Activated naive CD8-positive, alpha-beta T cell treated with anti-CD3 and anti-CD28 coated beads, Interleukin-2, amount 10 ng/mL, durations not matched to agents 7 days and 5 days (primary cell): ENCODE measurements around the gene FOLR3. TPM values are rescaled to one million over a fixed set of nuclear protein-coding genes. Genes with fewer than 3 reads are reported as not detected.

Source experiments
- ATAC-seq: fragments of 150-1000 bp; cut with Tn5 transposase; one replicate; pipeline ENCODE4 v1.10.0; 2021; ENCODE audit warnings: low read depth, moderate library complexity
- POLR2A ChIA-PET: fragments of 350-600 bp; sonication (Branson Sonifier 250); formaldehyde crosslinking; loops from one replicate; lab custom pipeline; 2021; ENCODE audit warnings: antibody characterized with exemption; lab: Charles Lee
- DNase-seq: peaks from one replicate; pipeline ENCODE4 v3.0.0; 2021
- H3K27ac Mint-ChIP-seq: one replicate; pipeline ENCODE4 v1.8.0; 2022; ENCODE audit warnings: mild to moderate bottlenecking, mixed read lengths
- H3K27me3 Mint-ChIP-seq: one replicate; pipeline ENCODE4 v1.8.0; 2022; ENCODE audit warnings: mild to moderate bottlenecking, moderate library complexity, mixed read lengths
- H3K36me3 Mint-ChIP-seq: one replicate; pipeline ENCODE4 v1.8.0; 2021; ENCODE audit warnings: mild to moderate bottlenecking, mixed read lengths
- H3K4me1 Mint-ChIP-seq: one replicate; pipeline ENCODE4 v1.8.0; 2021; ENCODE audit warnings: mixed read lengths
- H3K4me3 Mint-ChIP-seq: one replicate; pipeline ENCODE4 v1.8.0; 2022; ENCODE audit warnings: mild to moderate bottlenecking, moderate library complexity, mixed read lengths
- H3K9me3 Mint-ChIP-seq: one replicate; pipeline ENCODE4 v1.8.0; 2021; ENCODE audit warnings: mixed read lengths
- total RNA-seq, 2 experiments: library from RNA; stranded (reverse); gene quantifications; one replicate each; pipeline ENCODE4 v1.2.3, GENCODE V29; 2021

Gene FOLR3
- total RNA-seq, 2 experiments from 2014 or later: not detected

- no peaks in the 10 kb centered on the region for H3K27me3 Mint-ChIP-seq
- POLR2A ChIA-PET: interaction anchor here (0.9 to 3.0 kb wide), 15 partner anchors 12 to 185 kb away, joined by 3 to 27 read pairs (median 5); partner anchors contain the start of genes IL18BP, INPPL1, LAMTOR1 and RNF121
- ATAC-seq: peak; percentile 89
- H3K36me3 Mint-ChIP-seq: peaks cover 3% of the 10 kb centered on the region
- peaks cover 2% of the 10 kb centered on the region for H3K9me3 Mint-ChIP-seq
- peak within 1 kb of the TSS; percentile 99 for H3K27ac Mint-ChIP-seq
- peak within 1 kb of the TSS; percentile 94 for H3K4me3 Mint-ChIP-seq
- H3K4me1 Mint-ChIP-seq: peaks cover 24% of the 10 kb centered on the region
- DNase-seq: peak; percentile 89
Measured at GRCh38 chr11:72112143-72112977, 23.2 kb upstream of the FOLR3 start, which contains the start of gene ANAPC15. Gene ANAPC15, minus strand, starts transcription at chr11:72112695. Its CDS starts 1,419 bp downstream, at chr11:72111276.

DNA sequence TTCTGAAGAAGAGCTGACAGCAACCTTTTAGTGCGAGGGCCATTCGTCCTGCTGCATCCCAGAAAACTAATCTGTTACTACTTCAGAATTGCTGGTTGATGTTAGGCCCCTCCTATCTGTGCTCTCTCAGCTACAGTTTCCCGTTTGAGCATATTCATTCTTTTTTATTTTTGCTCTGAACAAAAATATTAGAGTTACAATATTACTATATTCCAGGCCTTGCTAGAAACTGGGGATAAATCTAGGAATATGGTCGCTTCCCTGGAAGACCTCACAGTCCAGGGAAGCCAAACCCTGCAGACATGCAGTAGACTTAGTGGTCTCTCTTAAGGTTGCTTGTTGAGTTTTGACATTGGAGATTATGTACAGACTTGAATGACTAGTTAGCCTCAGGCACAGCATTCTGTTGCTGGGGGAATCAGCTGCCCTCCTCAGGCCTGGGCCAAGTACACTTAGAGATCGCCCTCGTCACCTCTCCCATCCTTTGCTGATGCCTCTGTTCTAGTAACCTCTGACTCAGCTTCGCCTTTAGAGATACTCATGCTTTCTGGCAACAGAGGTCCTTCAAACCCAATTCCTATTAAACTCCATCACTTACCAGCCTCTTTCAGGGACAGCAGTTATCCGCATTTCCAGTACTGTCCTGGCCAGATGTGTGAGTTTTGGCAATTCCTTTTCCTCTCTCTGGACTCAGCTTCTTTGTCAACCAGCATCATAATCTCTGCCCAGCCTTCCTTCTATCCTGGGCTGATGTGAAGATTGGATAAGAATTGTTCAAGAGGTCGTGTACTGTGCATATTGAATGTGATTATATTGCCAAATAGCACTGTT, 22.3 kb upstream of the FOLR3 start:
- H3K9me3 Mint-ChIP-seq: peaks cover 2% of the 10 kb centered on the region
- no peaks in the 10 kb centered on the region for H3K27me3 Mint-ChIP-seq
- H3K4me1 Mint-ChIP-seq: peaks cover 24% of the 10 kb centered on the region
- no peak for ATAC-seq
- H3K4me3 Mint-ChIP-seq: peak overlapping the region; percentile 94
- DNase-seq: no peak
- peaks cover 2% of the 10 kb centered on the region for H3K36me3 Mint-ChIP-seq
- peak overlapping the region; percentile 99 for H3K27ac Mint-ChIP-seq
- POLR2A ChIA-PET: interaction anchor here (0.9 to 3.0 kb wide), 15 partner anchors 12 to 185 kb away, joined by 3 to 27 read pairs (median 5); partner anchors contain the start of genes IL18BP, INPPL1, LAMTOR1 and RNF121

- ATAC-seq: no peak
- peaks cover 2% of the 10 kb centered on the region for H3K36me3 Mint-ChIP-seq
- peaks cover 2% of the 10 kb centered on the region for H3K9me3 Mint-ChIP-seq
- H3K4me1 Mint-ChIP-seq: peaks cover 28% of the 10 kb centered on the region
- no peak overlapping the region for H3K27ac Mint-ChIP-seq
- H3K4me3 Mint-ChIP-seq: no peak overlapping the region
- POLR2A ChIA-PET: no interaction called here
- peaks cover 1% of the 10 kb centered on the region for H3K27me3 Mint-ChIP-seq
- DNase-seq: no peak
Measured at GRCh38 chr11:72114570-72114969, 21.0 kb upstream of the FOLR3 start.

DNA sequence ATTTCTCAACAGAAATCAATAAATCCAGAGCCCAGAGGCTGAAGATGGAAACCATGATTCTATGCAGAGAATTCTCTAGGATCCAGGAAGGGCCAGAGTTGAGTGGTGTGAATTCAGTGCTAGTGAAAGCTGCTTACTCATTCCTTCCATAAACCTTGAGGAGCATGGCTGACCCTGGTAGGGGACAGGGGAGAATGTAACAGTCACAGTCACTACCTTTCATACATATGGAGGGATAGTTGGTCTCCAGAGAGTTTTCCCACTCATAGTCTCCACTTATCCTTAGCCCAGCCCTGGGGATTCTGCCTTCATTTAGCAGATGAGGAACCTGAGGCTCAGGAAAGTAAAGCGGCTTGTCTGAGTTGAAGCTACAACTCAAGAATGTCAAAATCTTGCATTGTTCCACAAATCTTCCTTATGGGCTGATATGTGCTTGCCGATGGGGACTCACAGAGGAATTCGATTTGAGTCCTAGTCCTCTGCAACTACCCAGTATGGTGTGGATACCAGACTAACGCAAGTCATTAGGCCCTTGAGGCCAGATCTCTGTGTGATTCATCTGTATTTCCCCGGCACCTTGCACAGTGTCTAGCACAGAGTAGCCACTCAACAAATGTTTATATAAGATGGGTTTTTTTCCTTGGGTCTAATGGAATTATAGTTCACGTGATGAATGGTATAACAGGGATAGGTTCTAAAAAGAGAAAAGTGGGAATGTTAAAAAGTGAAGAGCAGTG, 19.3 kb upstream of the FOLR3 start:
- Mint-ChIP-seq H3K4me3 (no peak overlapping the region), H3K27ac (peak overlapping the region; percentile 4), H3K27me3 (peaks cover 1% of the 10 kb centered on the region), H3K4me1 (peaks cover 23% of the 10 kb centered on the region), H3K36me3 (no peaks in the 10 kb centered on the region), H3K9me3 (peaks cover 2% of the 10 kb centered on the region)
- POLR2A ChIA-PET: no interaction called here
- ATAC-seq (no peak), DNase-seq (no peak)

DNA sequence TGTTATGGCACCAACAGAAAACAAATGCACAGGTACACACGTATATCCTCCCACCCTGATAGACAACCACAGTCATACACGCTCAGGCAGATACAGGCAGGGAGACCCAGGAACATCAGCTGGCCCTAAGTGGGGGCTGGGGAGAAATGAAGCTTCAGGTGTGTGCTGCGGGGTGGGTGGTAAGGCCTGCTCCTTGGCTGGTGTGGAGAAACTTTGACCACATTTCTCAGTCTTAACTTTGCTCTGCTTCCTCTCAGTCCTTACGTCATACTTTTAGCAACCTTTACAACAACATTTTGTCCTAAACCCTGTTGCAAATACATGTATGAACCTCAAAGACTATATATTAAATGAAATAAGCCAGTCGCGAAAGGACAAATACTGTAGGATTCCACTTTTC, 16.3 kb upstream of the FOLR3 start:
- ATAC-seq (peak; percentile 50), DNase-seq (no peak)
- Mint-ChIP-seq H3K9me3 (no peaks in the 10 kb centered on the region), H3K4me1 (peaks cover 5% of the 10 kb centered on the region), H3K36me3 (no peaks in the 10 kb centered on the region), H3K4me3 (no peak overlapping the region), H3K27ac (no peak overlapping the region), H3K27me3 (peaks cover 1% of the 10 kb centered on the region)
- POLR2A ChIA-PET: no interaction called here

DNA sequence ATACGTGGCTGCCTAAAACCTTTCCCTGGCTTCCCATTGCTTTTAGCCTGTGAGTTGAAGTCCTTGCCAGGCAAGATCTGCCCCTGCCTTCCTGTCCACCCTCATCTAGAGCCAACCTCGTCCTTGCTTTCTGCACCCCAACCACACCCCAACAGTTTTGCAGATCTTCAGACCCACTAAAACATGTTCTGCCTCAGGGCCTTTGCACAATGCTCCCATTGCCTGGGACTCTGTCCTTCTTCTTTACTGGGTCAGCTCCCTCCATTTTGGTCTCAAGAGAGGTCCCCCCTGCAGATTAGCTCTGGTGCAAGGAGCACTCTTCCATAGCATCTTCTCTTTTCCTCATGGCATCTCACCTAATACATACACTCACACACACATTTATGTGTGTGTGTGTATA, 14.6 kb upstream of the FOLR3 start:
- no peak for ATAC-seq
- Mint-ChIP-seq H3K4me3 (no peak overlapping the region), H3K27me3 (peaks cover 1% of the 10 kb centered on the region), H3K36me3 (no peaks in the 10 kb centered on the region), H3K9me3 (no peaks in the 10 kb centered on the region), H3K4me1 (peaks cover 5% of the 10 kb centered on the region), H3K27ac (no peak overlapping the region)
- POLR2A ChIA-PET: no interaction called here
- DNase-seq: no peak

DNA sequence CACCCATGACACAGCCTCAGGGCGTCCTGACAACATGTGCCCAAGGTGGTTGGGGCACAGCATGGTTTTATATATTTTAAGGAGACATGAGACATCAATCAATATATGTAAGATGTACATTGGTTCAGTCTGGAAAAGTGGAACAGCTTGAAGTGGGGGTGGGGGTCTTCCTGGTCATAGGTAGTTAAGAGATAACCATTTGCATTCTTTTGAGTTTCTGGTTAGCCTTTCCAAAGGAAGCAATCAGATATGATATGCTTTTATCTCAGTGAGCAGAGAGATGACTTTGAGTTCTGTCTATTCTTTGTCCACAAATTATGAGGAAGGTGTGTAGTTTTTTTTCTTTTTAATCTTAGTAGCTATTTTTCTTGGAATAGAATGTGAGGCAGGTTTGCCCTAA, 12.9 kb upstream of the FOLR3 start:
- Mint-ChIP-seq H3K27me3 (peaks cover 3% of the 10 kb centered on the region), H3K4me1 (peaks cover 4% of the 10 kb centered on the region), H3K27ac (no peak overlapping the region), H3K4me3 (no peak overlapping the region), H3K36me3 (peaks cover 1% of the 10 kb centered on the region), H3K9me3 (peaks cover 1% of the 10 kb centered on the region)
- DNase-seq (no peak), ATAC-seq (no peak)
- POLR2A ChIA-PET: no interaction called here

DNA sequence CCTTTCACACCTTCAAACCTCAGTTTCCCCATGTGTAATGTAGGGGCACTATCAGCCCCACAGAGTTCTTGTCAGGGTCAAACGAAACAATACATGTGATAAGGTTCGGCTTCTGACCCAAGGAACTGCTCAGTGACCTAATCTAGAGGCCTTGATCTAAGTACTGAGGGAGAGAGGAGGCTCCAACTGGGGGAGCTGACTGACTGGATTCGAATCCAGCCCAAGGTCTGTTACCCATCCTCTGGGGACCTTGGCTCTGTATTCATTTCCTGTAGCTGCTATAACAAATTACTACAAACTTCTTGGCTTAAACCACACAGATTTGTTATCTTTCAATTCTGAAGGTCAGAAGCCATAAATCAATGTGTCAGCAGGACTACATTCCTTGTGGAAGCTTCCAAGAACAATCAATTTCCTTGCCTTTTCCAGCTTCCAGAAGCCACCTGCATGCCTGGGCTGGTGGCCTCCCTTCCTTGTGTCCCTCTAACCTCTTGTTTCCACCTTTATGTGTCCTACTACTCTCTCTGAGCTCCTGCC, 12.3 kb upstream of the FOLR3 start:
- Mint-ChIP-seq H3K4me3 (no peak overlapping the region), H3K4me1 (peaks cover 4% of the 10 kb centered on the region), H3K9me3 (peaks cover 4% of the 10 kb centered on the region), H3K36me3 (peaks cover 1% of the 10 kb centered on the region), H3K27me3 (peaks cover 9% of the 10 kb centered on the region), H3K27ac (no peak overlapping the region)
- POLR2A ChIA-PET: no interaction called here
- DNase-seq (no peak), ATAC-seq (no peak)

DNA sequence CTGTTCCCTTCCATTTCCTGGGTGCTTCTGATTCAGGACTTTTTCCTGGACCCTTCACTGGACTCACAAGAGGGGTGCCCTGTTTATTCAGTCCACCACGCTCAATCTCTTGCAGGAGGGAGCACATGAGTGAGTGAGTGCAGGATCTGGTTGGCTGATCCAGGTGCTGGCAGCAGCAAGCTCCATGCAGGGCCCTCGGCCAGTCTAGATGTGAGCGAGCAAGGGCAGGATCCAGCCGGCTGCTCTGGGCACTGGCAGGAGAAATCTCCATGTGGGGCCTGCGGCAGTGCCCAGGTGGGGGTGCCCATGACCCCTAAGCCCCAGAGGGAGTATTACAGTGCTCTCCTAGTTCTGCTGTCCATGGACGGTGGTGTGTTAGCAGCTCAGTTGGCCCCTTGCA, 11.5 kb upstream of the FOLR3 start:
- H3K4me1 Mint-ChIP-seq: peaks cover 3% of the 10 kb centered on the region
- H3K36me3 Mint-ChIP-seq: peaks cover 4% of the 10 kb centered on the region
- POLR2A ChIA-PET: no interaction called here
- H3K27me3 Mint-ChIP-seq: peaks cover 13% of the 10 kb centered on the region
- ATAC-seq: no peak
- H3K9me3 Mint-ChIP-seq: peaks cover 9% of the 10 kb centered on the region
- no peak overlapping the region for H3K4me3 Mint-ChIP-seq
- DNase-seq: no peak
- no peak overlapping the region for H3K27ac Mint-ChIP-seq

DNA sequence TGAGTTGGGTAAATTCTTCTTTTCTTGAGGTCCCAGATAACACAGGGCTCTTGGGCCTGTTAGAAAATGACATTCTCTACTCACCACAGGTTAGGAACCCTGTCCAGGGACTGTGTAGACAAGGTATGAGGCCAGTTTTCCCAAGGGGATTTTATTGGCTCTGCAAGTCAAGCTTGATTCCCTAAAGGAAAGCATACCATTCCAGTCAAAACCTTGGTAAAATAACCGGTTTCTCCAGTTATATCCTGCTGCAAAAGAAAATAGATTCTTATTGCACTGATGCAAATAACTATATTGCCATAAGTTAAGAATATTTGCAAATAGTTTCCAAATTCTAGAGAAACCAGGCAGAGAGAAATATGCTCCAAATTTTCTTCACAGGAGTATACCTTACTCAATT, 9.6 kb upstream of the FOLR3 start:
- peaks cover 14% of the 10 kb centered on the region for H3K9me3 Mint-ChIP-seq
- no peak overlapping the region for H3K4me3 Mint-ChIP-seq
- H3K36me3 Mint-ChIP-seq: peaks cover 4% of the 10 kb centered on the region
- POLR2A ChIA-PET: interaction anchor here (1.6 kb wide), 1 partner anchor 13 kb away, joined by 5 read pairs; the partner anchor contains the start of gene ANAPC15
- ATAC-seq (no peak), DNase-seq (no peak)
- H3K27ac Mint-ChIP-seq: no peak overlapping the region
- peaks cover 14% of the 10 kb centered on the region for H3K27me3 Mint-ChIP-seq
- no peaks in the 10 kb centered on the region for H3K4me1 Mint-ChIP-seq

- DNase-seq (no peak), ATAC-seq (no peak)
- peaks cover 4% of the 10 kb centered on the region for H3K36me3 Mint-ChIP-seq
- peaks cover 14% of the 10 kb centered on the region for H3K9me3 Mint-ChIP-seq
- H3K27me3 Mint-ChIP-seq: peaks cover 32% of the 10 kb centered on the region
- H3K4me3 Mint-ChIP-seq: no peak overlapping the region
- H3K4me1 Mint-ChIP-seq: no peaks in the 10 kb centered on the region
- H3K27ac Mint-ChIP-seq: no peak overlapping the region
- POLR2A ChIA-PET: no interaction called here
Measured at GRCh38 chr11:72127923-72128322, 7.6 kb upstream of the FOLR3 start.

- Mint-ChIP-seq H3K27ac (no peak overlapping the region), H3K36me3 (peaks cover 4% of the 10 kb centered on the region), H3K4me3 (no peak overlapping the region), H3K9me3 (peaks cover 14% of the 10 kb centered on the region), H3K4me1 (no peaks in the 10 kb centered on the region), H3K27me3 (peaks cover 42% of the 10 kb centered on the region)
- POLR2A ChIA-PET: no interaction called here
- DNase-seq: no peak
- no peak for ATAC-seq
Measured at GRCh38 chr11:72129381-72129780, 6.1 kb upstream of the FOLR3 start.

DNA sequence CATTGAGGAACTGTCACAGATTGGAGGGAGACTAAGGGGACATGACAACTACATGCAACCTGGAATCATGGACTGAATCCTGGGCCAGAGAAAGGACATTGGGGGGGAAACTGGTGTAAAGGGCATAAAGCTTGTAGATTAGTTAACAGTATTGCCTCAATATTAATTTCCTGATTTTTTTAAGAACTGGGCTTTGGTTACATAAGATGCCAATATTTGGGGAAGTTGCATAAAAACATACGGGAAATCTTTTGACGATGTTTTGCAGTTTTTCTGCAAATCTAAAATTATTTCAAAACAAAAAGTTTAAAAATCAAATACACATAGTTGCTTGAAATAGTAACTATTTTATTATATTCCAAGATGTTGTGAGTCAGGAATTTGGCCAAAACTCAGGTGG, 2.9 kb upstream of the FOLR3 start:
- POLR2A ChIA-PET: no interaction called here
- Mint-ChIP-seq H3K9me3 (peaks cover 17% of the 10 kb centered on the region), H3K4me3 (no peak overlapping the region), H3K27ac (no peak overlapping the region), H3K36me3 (peaks cover 2% of the 10 kb centered on the region), H3K27me3 (peaks cover 40% of the 10 kb centered on the region), H3K4me1 (peaks cover 4% of the 10 kb centered on the region)
- DNase-seq (no peak), ATAC-seq (no peak)
